HG03469 (cell line): ENCODE data around the gene ADCY9.
"Not testable (repeated sequence)": the region's sequence is repeated elsewhere in the genome, so short reads cannot be mapped to it uniquely, and the experiment has no call there.

Source experiments
- ATAC-seq: cut with Tn5 transposase; IDR thresholded peaks from one replicate; pipeline ENCODE4 v1.9.1; 2021; ENCODE audit warnings: mild to moderate bottlenecking, moderate library complexity, moderate number of reproducible peaks; ENCODE audit not compliant: unreplicated experiment

ADCY9 gene

DNA sequence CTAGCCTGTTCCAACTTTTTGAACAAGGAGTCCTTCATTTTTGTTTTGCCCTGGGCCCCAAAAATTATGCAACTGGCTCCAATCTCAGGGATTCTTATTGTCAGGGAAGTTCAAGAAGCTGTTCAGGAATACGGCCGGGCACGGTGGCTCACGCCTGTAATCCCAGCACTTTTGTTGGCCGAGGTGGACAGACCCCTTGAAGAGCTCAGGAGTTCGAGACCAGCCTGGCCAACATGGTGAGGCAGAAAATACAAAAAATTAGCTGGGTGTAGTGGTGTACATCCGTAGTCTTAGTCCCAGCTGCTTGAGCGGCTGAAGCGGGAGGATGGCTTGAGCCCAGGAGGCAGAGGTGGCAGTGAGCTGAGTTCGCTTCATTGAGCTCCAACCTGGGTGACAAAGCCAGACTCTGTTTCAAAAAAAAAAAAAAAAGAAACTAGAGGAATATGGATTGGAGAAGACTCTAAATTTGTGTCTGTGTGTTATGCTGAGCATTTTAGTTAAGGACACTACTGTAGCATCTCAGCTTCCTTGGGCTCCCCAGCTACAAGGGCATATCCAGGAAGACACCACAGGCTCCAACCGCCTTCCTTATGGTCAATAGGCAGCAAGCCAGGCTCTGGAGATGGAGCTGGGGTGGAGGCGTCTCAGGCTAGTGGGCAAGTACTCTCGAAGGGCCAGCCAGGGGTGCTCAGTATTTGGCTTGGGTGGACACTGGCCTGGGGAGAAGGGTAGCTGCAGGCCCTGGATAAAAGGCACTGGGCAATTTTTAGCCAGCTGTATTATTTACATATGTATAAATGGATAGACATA, 179.0 kb downstream of the ADCY9 start:
- ATAC-seq, result no peak

DNA sequence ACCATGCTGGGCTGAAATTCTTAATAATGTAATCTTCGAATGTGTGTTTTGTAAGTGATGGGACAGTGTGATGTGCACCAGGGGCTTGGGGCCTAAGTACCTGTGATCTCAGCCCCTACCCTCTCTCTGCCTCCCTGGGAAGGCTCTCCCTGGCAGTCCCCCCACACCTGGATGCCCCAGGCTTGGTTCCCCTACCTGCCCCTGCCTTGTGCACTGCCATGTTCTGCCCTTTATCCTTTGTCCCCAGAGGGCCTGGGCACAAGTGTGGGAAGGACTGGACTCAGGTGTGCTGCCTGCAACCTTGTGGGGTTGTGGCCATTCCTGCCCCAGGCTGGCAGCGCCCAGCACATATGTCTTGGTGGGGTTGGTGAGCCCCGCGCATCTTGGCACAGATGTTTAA, 180.3 kb downstream of the ADCY9 start:
- no peak for ATAC-seq

DNA sequence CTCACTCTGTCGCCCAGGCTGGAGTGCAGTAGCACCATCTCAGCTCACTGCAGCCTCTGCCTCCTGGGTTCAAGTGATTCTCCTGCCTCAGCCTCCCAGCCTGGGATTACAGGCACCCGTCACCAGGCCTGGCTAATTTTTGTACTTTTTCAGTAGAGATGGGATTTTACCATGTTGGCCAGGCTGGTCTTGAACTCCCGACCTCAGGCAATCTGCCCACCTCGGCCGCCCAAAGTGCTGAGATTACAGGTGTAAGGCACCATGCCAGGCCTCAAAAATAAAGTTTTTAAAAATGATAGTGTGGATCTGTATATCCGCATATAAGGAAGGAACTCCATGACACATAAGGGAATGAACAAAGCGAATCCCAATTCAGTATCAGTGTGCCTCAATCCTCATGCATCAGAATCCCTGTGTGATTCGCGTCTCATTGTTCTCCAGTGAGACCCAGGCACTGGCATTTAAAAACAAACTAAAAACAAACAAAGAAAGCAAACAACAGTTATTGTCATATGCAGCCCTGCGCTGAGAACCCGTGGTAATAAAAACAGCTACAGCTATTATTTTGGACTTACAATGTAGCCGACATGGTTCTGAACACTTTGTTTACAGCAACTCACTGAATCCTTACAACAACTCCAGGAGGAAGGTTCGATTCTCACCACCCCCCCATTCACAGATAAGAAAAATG, 181.6 kb downstream of the ADCY9 start:
- no peak for ATAC-seq

DNA sequence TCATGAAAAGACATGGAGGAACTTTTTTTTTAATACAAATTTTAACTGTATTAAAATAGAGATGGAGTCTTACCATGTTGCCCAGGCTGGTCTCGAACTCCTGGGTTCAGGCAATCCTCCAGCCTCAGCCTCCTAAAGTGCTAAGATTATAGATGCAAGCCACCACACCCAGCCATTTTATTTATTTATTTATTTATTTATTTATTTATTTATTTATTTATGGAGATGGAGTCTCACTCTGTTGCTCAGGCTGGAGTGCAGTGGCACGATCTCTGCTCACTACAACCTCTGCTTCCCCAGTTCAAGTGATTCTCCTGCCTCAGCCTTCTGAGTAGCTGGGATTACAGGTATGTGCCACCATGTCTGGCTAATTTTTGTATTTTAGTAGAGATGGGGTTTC, 189.1 kb downstream of the ADCY9 start:
- ATAC-seq, result not testable (repeated sequence)

DNA sequence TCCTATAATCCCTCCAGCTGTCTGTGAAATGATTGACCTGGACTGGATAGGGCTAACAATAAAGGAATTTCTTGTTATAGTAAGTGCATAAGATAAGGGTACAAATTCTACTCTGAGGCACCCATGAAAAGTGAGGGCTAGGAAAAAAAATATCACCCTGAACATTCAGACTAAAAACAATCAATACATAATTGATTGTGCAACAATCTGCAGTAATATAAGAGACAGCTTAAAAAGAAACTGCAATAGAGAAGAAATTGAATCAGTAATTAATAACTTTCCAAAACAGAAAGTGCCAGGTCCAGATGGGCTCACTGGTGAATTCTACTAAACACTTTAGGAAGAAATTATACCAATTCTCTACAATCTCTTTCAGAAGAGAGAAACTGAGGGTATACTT, 191.5 kb downstream of the ADCY9 start:
- ATAC-seq, result no peak

DNA sequence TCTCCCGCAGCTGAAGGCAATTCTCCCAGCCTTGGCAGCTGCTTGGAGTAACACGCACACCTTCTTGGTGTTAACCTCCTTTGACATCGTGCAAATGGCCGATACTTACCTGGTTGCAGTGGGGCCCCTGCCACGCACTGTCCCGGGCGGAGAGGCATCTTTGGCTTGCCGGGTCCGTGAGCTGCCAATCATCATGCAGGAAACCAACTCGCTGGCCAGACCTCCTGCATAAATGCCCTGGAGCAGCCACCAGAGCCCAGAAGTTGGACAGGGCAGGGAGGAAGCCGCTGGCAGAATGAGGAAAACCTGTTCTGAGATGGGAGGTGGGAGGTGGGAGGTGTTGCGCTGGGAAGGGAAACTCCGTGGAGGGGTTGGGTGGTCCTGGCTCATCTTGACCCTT, 194.0 kb downstream of the ADCY9 start:
- ATAC-seq, result no peak

DNA sequence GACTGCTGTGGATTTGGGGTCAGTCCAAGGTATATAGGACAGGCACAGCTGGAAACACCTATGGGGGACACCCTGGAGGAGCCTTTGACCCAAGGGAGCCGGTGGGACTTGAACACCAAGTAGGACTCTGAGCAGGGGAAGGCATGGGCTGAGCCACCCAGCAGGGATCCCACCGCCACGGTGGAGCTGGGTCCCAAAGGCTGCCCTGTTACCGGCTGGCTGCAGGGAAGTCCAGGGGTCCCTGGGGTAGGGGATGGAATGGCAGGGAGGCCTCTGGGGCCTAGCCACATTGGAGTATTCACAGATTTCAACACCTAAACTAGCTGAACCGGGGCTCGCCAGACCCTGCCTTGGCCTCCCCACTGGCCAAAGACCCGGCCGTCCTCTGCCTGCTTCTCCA, 196.0 kb downstream of the ADCY9 start:
- ATAC-seq, result no peak

DNA sequence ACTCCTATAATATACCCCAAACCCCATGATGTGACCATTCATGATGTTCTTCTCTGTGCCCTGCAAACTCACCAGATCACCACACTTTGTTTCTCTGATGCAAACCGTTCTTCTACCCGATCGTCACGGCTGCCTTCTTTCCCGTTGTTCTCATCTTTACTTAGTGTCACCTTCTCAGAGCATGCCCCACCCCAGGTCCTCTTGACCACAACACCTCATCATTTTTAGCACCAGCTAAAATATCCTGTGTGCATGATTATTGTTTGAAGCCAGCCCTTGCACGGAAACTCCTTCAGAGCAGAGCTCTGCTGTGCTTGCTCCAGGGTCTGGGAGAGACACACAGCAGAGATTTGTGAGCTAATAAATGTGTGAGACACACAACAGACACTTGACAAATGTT, 196.8 kb downstream of the ADCY9 start:
- no peak for ATAC-seq

DNA sequence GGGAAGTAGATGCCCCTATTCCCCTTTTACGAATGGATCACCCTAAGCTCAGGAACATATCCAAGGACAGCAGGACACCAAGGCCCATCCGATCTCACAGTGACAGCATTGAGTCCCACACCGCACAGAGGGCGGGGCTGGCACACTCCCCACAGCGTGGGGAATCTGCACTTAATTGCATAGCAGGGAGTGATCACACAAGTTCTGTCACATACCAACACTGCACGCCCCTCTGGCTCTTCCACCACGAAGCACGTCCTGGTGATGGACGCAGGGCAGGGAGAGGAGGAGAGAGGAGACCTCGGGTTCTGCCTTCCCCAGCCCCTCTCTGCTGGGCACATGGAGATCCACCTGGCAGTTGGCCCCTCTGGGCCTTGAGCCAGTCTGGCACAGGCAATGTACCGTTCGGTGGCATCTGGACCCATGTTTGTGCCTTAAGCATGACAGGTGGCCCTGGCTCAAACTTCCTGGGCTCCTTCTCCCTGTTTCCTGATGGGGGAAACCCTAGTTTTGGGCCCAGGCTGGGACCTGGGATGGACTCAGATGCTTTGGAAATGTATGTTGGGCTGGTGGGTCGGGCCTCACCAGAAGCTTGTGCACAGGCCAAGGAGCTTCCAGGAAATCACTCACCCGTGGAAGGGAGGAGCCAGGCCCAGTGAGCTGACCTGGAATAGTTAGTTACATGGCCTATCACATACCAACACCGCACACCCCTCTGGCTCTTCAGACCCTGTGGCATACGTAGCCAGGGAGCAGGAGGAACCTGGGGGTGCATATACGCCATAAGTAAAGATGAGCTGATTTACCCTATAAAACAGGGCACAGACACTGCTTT, 200.6 kb downstream of the ADCY9 start:
- ATAC-seq, result no peak

DNA sequence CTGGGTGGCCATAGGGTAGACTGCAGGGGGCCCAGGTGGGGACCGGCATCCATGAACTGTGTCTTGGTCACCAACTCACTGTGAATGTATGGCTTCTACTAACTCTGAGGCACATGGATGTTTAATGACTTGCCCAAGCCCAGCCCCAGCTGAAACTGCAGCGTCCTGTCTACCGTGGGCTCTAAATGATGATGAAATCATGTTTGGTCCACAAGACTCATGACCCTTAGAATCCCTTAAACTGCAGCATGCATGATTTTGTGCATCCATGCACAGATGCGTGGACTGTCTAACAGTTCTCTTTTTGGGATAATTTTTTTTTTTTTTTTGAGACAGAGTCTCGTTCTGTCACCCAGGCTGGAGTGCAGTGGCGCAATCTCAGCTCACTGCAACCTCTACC, 203.3 kb downstream of the ADCY9 start:
- ATAC-seq, result no peak
